Endothelial cell of umbilical vein (primary cell): ENCODE results near the gene BPTF.

Experiments used
- CTCF ChIP-seq, 2 donors: IDR thresholded peaks; 1 replicate in 1 of 2; 2 replicates in 1 of 2; pipeline ENCODE4 v1.5.1; 2011; ENCODE audit warnings: low read length in 2 of 2, mild to moderate bottlenecking in 2 of 2, moderate library complexity in 2 of 2, control low read depth in 1 of 2, inconsistent platforms in 1 of 2, low read depth in 1 of 2; ENCODE audit not compliant: insufficient read depth in 1 of 2; ENCODE audit errors: extremely low read depth in 1 of 2
- FOS ChIP-seq: IDR thresholded peaks from 2 replicates; pipeline ENCODE4 v1.6.1; 2011; ENCODE audit warnings: mild to moderate bottlenecking, low read length, moderate library complexity, borderline replicate concordance; ENCODE audit not compliant: insufficient read depth
- POLR2AphosphoS5 ChIP-seq: IDR thresholded peaks from 2 replicates; pipeline ENCODE4 v1.6.1; 2012; ENCODE audit warnings: low read depth, mild to moderate bottlenecking, control low read depth, low read length, moderate library complexity; ENCODE audit not compliant: insufficient read depth

DNA sequence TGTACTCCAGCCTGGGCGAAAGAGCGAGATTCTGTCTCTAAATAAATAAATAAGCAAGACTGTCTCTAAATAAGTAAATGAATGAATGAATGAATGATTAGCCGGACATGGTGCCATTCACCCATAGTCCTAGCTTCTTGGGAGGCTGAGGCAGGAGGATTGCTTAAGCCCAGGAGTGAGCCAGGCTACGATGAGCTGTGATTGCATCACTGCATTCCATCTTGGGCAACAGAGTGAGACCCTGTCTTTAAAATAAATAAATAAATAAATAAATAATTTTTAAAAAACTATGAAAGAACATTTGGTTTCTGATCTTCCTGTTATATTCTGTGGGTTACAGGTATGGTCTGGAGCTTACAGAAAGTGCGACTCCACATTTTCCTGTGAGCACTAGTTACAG, 105.9 kb downstream of the BPTF start:
- no peak for TF ChIP-seq CTCF (IDR thresholded peaks at IDR 0.05; ENCODE audit: extremely low read depth in 1 of 2, insufficient read depth in 1 of 2, low read depth in 1 of 2, low read length in 2 of 2)
- no peak for TF ChIP-seq POLR2AphosphoS5
- TF ChIP-seq FOS = no peak
